HCT116 (cell line): Measurements from ENCODE around the gene AHI1. TPM values are rescaled to one million over a fixed set of nuclear protein-coding genes. Genes with fewer than 3 reads are reported as not detected.

Source experiments
- ATAC-seq: fragments of 200-7000 bp; cut with Tn5 transposase; 2 replicates; pipeline ENCODE4 v1.9.1; 2020; ENCODE audit warnings: mild to moderate bottlenecking, moderate library complexity
- BruUV-seq: library from RNA; stranded (reverse); fragments of 400-500 nt; replicated peaks from 2 replicates; lab custom pipeline; 2021; lab: Mats Ljungman, UMichigan
- CTCF ChIA-PET: fragments of 300-600 bp; sonication (Branson Sonifier 250); formaldehyde crosslinking; loops from one replicate; lab custom pipeline; 2021; ENCODE audit warnings: antibody characterized with exemption; lab: Charles Lee
- POLR2A ChIA-PET: fragments of 300-600, 350-600 bp; sonication (Branson Sonifier 250); formaldehyde crosslinking; loops from one replicate; lab custom pipeline; 2021; ENCODE audit warnings: antibody characterized with exemption; lab: Charles Lee
- RAD21 ChIA-PET, 2 experiments: fragments of 300-600 bp; sonication (Branson Sonifier 250); formaldehyde crosslinking; loops; one replicate each; lab custom pipeline; 2023; ENCODE audit warnings: low total read pairs in 2 of 2; ENCODE audit not compliant: uncharacterized antibody in 2 of 2, unreplicated experiment in 2 of 2, low non-redundant PET in 1 of 2; lab: Charles Lee
- DNase-seq: peaks from one replicate; pipeline ENCODE4 v3.0.0-alpha.2; 2010; ENCODE audit warnings: low read depth, low spot score
- H2AFZ ChIP-seq: fragments of 200-600 bp; shearing (Covaris generic), sonication (generic); 2 replicates; pipeline ENCODE4 v1.6.1; 2017; ENCODE audit warnings: low read depth, mixed run types, mixed read lengths, antibody characterized with exemption, low read length; ENCODE audit not compliant: poor library complexity, severe bottlenecking
- H3K27ac ChIP-seq: 2 replicates; pipeline ENCODE4 v1.5.1; 2012; ENCODE audit warnings: low read depth, low read length
- H3K27me3 ChIP-seq: fragments of 200-600 bp; sonication (generic); 2 replicates; pipeline ENCODE4 v1.6.1; 2016; ENCODE audit warnings: mixed run types, low read length, mixed read lengths; ENCODE audit not compliant: insufficient read depth
- H3K36me3 ChIP-seq, 2 experiments: fragments of 200-500 bp in 1 of 2; fragments of 200-600 bp in 1 of 2; sonication (Bioruptor generic) in 1 of 2; sonication (generic) in 1 of 2; 2 replicates each; pipeline versions ENCODE4 v1.5.1 to v1.6.1; 2014 to 2016; ENCODE audit warnings: low read length in 2 of 2, inconsistent platforms in 1 of 2, mixed read lengths in 1 of 2, mixed run types in 1 of 2; ENCODE audit not compliant: insufficient read depth in 2 of 2, control insufficient read depth in 1 of 2
- H3K4me1 ChIP-seq, 2 experiments: fragments of 200-600 bp in 1 of 2; sonication (generic) in 1 of 2; 2 replicates each; pipeline versions ENCODE4 v1.5.1 to v1.6.1; 2012 to 2017; ENCODE audit warnings: low read length in 2 of 2, inconsistent platforms in 1 of 2, mild to moderate bottlenecking in 1 of 2, mixed read lengths in 1 of 2, mixed run types in 1 of 2, moderate library complexity in 1 of 2; ENCODE audit not compliant: insufficient read depth in 2 of 2, control insufficient read depth in 1 of 2
- H3K4me2 ChIP-seq: fragments of 200-600 bp; sonication (generic); 2 replicates; pipeline ENCODE4 v1.6.1; 2017; ENCODE audit warnings: mixed run types, low read length, mixed read lengths
- H3K4me3 ChIP-seq, 2 experiments: fragments of 200-600 bp in 1 of 2; sonication (generic) in 1 of 2; replicated peaks in 1 of 2; 2 replicates each; pipeline ENCODE4 v1.5.1; 2011 to 2016; ENCODE audit warnings: low read length in 2 of 2, control low read depth in 1 of 2, low read depth in 1 of 2, mild to moderate bottlenecking in 1 of 2, mixed read lengths in 1 of 2, mixed run types in 1 of 2
- H3K79me2 ChIP-seq: fragments of 200-600 bp; sonication (generic); 2 replicates; pipeline ENCODE4 v1.6.1; 2017; ENCODE audit warnings: mild to moderate bottlenecking, mixed run types, low read length, moderate library complexity, mixed read lengths; ENCODE audit not compliant: insufficient read depth
- H3K9ac ChIP-seq: fragments of 200-600 bp; sonication (generic); 2 replicates; pipeline ENCODE4 v1.6.1; 2016; ENCODE audit warnings: low read length, mixed read lengths
- H3K9me2 ChIP-seq: fragments of 200-600 bp; sonication (generic), shearing (Covaris generic); 2 replicates; pipeline ENCODE4 v1.6.1; 2017; ENCODE audit warnings: mixed run types, mild to moderate bottlenecking, moderate library complexity; ENCODE audit not compliant: insufficient read depth
- H3K9me3 ChIP-seq, 2 experiments: fragments of 200-500 bp in 1 of 2; fragments of 200-600 bp in 1 of 2; sonication (Bioruptor generic) in 1 of 2; sonication (generic) in 1 of 2; 2 replicates each; pipeline ENCODE4 v1.6.1; 2014 to 2017; ENCODE audit warnings: low read length in 2 of 2, mixed read lengths in 2 of 2, inconsistent platforms in 1 of 2, low read depth in 1 of 2, mild to moderate bottlenecking in 1 of 2, mixed run types in 1 of 2, moderate library complexity in 1 of 2; ENCODE audit not compliant: control insufficient read depth in 1 of 2, insufficient read depth in 1 of 2
- H4K20me1 ChIP-seq: fragments of 200-600 bp; sonication (generic), shearing (Covaris generic); 2 replicates; pipeline ENCODE4 v1.6.1; 2017; ENCODE audit warnings: mixed run types, mild to moderate bottlenecking, moderate library complexity; ENCODE audit not compliant: insufficient read depth
- ATF3 ChIP-seq: IDR thresholded peaks from 2 replicates; pipeline ENCODE4 v1.6.1; 2012
- CEBPB ChIP-seq: IDR thresholded peaks from 2 replicates; pipeline ENCODE4 v1.6.1; 2012; ENCODE audit warnings: low read depth
- ELF1 ChIP-seq: IDR thresholded peaks from 2 replicates; pipeline ENCODE4 v1.6.1; 2012; ENCODE audit warnings: low read depth, borderline replicate concordance
- EZH2 ChIP-seq: fragments of 200-600 bp; sonication (generic); IDR thresholded peaks from 2 replicates; pipeline ENCODE4 v1.6.1; 2017; ENCODE audit warnings: antibody characterized with exemption, mixed run types
- EZH2phosphoT487 ChIP-seq: fragments of 200-600 bp; IDR thresholded peaks from 2 replicates; pipeline ENCODE4 v1.6.1; 2018; ENCODE audit warnings: antibody characterized with exemption, borderline replicate concordance
- FOSL1 ChIP-seq: IDR thresholded peaks from 2 replicates; pipeline ENCODE4 v1.6.1; 2012; ENCODE audit warnings: low read depth
- JUND ChIP-seq: IDR thresholded peaks from 2 replicates; pipeline ENCODE4 v1.6.1; 2012
- MAX ChIP-seq: IDR thresholded peaks from 2 replicates; pipeline ENCODE4 v1.6.1; 2012
- POLR2AphosphoS5 ChIP-seq: IDR thresholded peaks from 2 replicates; pipeline ENCODE4 v1.6.1; 2011; ENCODE audit warnings: mild to moderate bottlenecking, low read depth, low read length, moderate library complexity
- REST ChIP-seq: IDR thresholded peaks from 2 replicates; pipeline ENCODE4 v1.6.1; 2012; ENCODE audit warnings: low read depth
- SP1 ChIP-seq: IDR thresholded peaks from 2 replicates; pipeline ENCODE4 v1.6.1; 2012; ENCODE audit warnings: low read depth
- SRF ChIP-seq: IDR thresholded peaks from 2 replicates; pipeline ENCODE4 v1.6.1; 2012; ENCODE audit warnings: low read depth
- TCF7L2 ChIP-seq: IDR thresholded peaks from 2 replicates; pipeline ENCODE4 v1.7.0; 2011; ENCODE audit warnings: borderline replicate concordance, inconsistent platforms; ENCODE audit not compliant: insufficient read depth, insufficient read length; ENCODE audit errors: extremely low read depth
- ZBTB33 ChIP-seq: IDR thresholded peaks from 2 replicates; pipeline ENCODE4 v1.6.1; 2011; ENCODE audit warnings: mild to moderate bottlenecking, low read length, moderate library complexity; ENCODE audit not compliant: insufficient replicate concordance; ENCODE audit errors: extremely low read depth
- ZNF274 ChIP-seq: fragments of 200-500 bp; sonication (Bioruptor generic); IDR thresholded peaks from 2 replicates; pipeline ENCODE4 v1.6.1; 2014; ENCODE audit warnings: mild to moderate bottlenecking, low read depth, low read length, inconsistent platforms
- intact Hi-C: fragments of 100-400 bp; cut with micrococcal nuclease; formaldehyde crosslinking; loops from 2 replicates; pipeline ENCODE4 v1.10.0; 2022
- total RNA-seq: library from RNA; stranded (reverse); gene quantifications from one replicate; pipeline ENCODE4 v1.2.1, GENCODE V29; 2021; ENCODE audit not compliant: unreplicated experiment

The AHI1 gene
- total RNA-seq, 1 experiment from 2014 or later, result 29.6 TPM

GRCh38 chr6:135461208-135461607 lies 36.3 kb downstream of the AHI1 start (continued):
- TF ChIP-seq ZBTB33 (no peak), MAX (no peak), JUND (no peak)

GRCh38 chr6:135458051-135458450 lies 39.5 kb downstream of the AHI1 start:
- intact Hi-C loops, result loop anchor here (10.0 kb wide), 1 partner anchor 467 kb away; no protein-coding TSS in a partner anchor

More at GRCh38 chr6:135458051-135458450, 39.5 kb downstream of the AHI1 start:
- ChIA-PET POLR2A (no interaction called here), CTCF (no interaction called here), RAD21 (no interaction called here)
- no TSS peak for BruUV-seq
- Histone ChIP-seq H3K36me3 (no peaks in the 10 kb centered on the region; a peak in 1 of 4 replicates), H3K79me2 (no peaks in the 10 kb centered on the region), H4K20me1 (no peaks in the 10 kb centered on the region), H3K27me3 (no peaks in the 10 kb centered on the region), H2AFZ (no peak overlapping the region), H3K4me2 (no peak overlapping the region), H3K4me3 (no peak overlapping the region), H3K9ac (no peak overlapping the region), H3K4me1 (no peaks in the 10 kb centered on the region), H3K9me2 (no peaks in the 10 kb centered on the region), H3K27ac (no peak overlapping the region), H3K9me3 (no peaks in the 10 kb centered on the region)
- ATAC-seq (no peak), DNase-seq (no peak)
- TF ChIP-seq SP1 (no peak), FOSL1 (no peak), SRF (no peak), EZH2 (no peak), POLR2AphosphoS5 (no peak), REST (no peak), ZNF274 (no peak), ATF3 (no peak), EZH2phosphoT487 (no peak), ZBTB33 (no peak), CEBPB (no peak), TCF7L2 (no peak), MAX (no peak), ELF1 (no peak)
